Prostate gland (tissue), 2 donors: Measurements from ENCODE around the gene MOK. TPM values are rescaled to one million over a fixed set of nuclear protein-coding genes. Genes with fewer than 3 reads are reported as not detected.

Source experiments
- DNase-seq: peaks from one replicate; pipeline ENCODE4 v3.0.0-alpha.2; 2019; ENCODE audit warnings: low spot score
- H3K27ac ChIP-seq, 2 donors: fragments of 200-600 bp; sonication (generic); 2 replicates each; pipeline ENCODE4 v1.5.1; 2017 to 2019
- H3K27me3 ChIP-seq: fragments of 200-600 bp; sonication (generic); replicated peaks from 2 replicates; pipeline ENCODE4 v1.5.1; 2019; ENCODE audit not compliant: insufficient read depth
- H3K36me3 ChIP-seq, 2 donors: fragments of 200-600 bp; sonication (generic); 1 replicate in 1 of 2; 2 replicates in 1 of 2; pipeline versions ENCODE4 v1.5.1 to v1.8.1; 2017 to 2019
- H3K4me1 ChIP-seq: fragments of 200-600 bp; sonication (generic); replicated peaks from 2 replicates; pipeline ENCODE4 v1.5.1; 2019
- H3K4me3 ChIP-seq, 2 donors: fragments of 200-600 bp; sonication (generic); 2 replicates each; pipeline ENCODE4 v1.5.1; 2017 to 2019
- H3K9me3 ChIP-seq: fragments of 200-600 bp; sonication (generic); 2 replicates; pipeline ENCODE4 v1.5.1; 2017
- POLR2A ChIP-seq: fragments of 450-650 bp; IDR thresholded peaks from one replicate; pipeline ENCODE4 v1.6.1; 2016; ENCODE audit warnings: antibody characterized with exemption, mild to moderate bottlenecking
- POLR2AphosphoS5 ChIP-seq: sonication (generic); formaldehyde crosslinking; IDR thresholded peaks from one replicate; pipeline ENCODE4 v1.6.1; 2017; ENCODE audit warnings: antibody characterized with exemption
- WGBS: methylation state at CpG from one replicate; pipeline ENCODE4 v1.1.5; 2018; 5-methylcytosine and 5-hydroxymethylcytosine counted together
- intact Hi-C: fragments of 100-400 bp; cut with DNase I; formaldehyde crosslinking; loops from one replicate; pipeline ENCODE4 v1.14.2; 2022
- total RNA-seq, 2 donors: library from RNA; depleted of rRNA; stranded (reverse); fragments of >200 nt; gene quantifications; one replicate each; pipeline ENCODE4 v1.1.0, GENCODE V29; 2016
- TF ChIP-seq, protein P1 (sequence below), 4 experiments: fragments of 200-600 bp in 2 of 4; fragments of 450-650 bp in 2 of 4; sonication (generic) in 2 of 4; IDR thresholded peaks; 1 replicate in 3 of 4; 2 replicates in 1 of 4; pipeline ENCODE4 v1.5.1; 2016 to 2019; ENCODE audit warnings: antibody characterized with exemption in 4 of 4, mild to moderate bottlenecking in 2 of 4, moderate library complexity in 2 of 4

Gene MOK
- total RNA-seq, 2 donors from 2014 or later: 17.8 to 95.5 TPM

DNA sequence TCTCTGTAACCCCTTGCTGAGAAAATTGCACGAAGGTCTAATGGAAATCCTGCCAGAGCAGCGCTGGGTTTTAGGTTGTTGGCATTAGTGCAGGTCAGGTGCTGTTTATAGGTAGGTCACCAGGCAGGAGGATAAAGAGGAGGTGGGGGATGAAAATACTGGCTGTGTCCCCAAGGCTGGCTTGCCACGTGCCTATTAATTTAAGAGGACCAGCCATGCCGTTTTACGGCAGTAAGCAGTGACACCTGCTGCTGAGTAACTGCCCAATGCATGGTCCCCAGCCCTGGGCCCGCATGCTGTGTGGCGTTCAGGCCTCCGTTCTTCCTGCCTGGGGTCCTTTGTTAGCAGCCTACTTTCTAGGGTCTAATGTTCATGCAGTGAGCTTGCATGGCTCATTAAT lies 98.0 kb downstream of the MOK start:
- H3K4me3 ChIP-seq: no peak overlapping the region
- intact Hi-C loops: no loop called here
- TF ChIP-seq, protein P1, sequence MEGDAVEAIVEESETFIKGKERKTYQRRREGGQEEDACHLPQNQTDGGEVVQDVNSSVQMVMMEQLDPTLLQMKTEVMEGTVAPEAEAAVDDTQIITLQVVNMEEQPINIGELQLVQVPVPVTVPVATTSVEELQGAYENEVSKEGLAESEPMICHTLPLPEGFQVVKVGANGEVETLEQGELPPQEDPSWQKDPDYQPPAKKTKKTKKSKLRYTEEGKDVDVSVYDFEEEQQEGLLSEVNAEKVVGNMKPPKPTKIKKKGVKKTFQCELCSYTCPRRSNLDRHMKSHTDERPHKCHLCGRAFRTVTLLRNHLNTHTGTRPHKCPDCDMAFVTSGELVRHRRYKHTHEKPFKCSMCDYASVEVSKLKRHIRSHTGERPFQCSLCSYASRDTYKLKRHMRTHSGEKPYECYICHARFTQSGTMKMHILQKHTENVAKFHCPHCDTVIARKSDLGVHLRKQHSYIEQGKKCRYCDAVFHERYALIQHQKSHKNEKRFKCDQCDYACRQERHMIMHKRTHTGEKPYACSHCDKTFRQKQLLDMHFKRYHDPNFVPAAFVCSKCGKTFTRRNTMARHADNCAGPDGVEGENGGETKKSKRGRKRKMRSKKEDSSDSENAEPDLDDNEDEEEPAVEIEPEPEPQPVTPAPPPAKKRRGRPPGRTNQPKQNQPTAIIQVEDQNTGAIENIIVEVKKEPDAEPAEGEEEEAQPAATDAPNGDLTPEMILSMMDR (IDR thresholded peaks at IDR 0.05): no peak
- no peak for TF ChIP-seq POLR2A
- no peak for TF ChIP-seq POLR2AphosphoS5
- WGBS: 75% methylated on average over 8 of the region's 8 CpGs
- H3K27ac ChIP-seq: no peak overlapping the region
- H3K9me3 ChIP-seq: no peaks in the 10 kb centered on the region
- no peaks in the 10 kb centered on the region for H3K36me3 ChIP-seq
- no peak for DNase-seq
- no peaks in the 10 kb centered on the region for H3K27me3 ChIP-seq
- H3K4me1 ChIP-seq: no peaks in the 10 kb centered on the region

DNA sequence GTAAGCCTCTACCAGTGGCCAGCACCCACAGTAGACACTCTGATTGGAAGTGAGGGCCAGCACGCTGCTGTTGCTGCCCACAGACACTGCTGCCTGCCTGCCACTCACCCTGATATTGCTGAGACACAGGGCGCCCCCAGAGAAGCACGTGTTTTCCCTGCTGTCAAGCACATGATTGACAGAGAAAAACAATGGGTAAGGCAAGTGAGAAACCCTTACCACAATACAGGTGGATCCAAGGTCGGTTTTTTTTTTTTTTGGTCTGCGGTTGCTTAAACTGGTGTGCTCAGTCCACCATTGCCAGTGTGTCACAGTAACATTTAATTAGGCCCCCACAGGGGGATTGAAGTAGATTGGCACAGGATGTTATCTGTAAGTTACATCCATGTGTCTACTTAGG lies 99.4 kb downstream of the MOK start:
- H3K36me3 ChIP-seq: no peaks in the 10 kb centered on the region

DNA sequence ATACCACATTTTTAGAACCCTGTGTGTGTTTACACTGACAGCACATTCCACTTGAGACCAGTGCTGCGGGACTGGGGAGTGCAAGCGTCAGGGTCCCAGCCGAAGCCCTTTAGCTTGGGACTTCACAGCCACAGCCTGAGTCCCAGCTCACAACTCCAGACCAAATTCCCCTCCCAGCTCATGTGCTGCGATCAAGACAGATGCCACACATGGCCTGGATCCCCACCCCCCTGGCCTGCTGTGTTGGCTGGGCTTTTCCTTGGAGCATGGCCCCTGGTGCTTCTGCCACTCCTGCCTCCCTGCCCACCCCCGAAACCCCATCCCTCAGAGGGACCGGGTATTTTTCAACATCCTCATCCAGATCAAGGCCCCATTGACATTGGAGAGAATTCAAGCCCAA lies 101.6 kb downstream of the MOK start:
- TF ChIP-seq POLR2A (no peak), POLR2AphosphoS5 (no peak)
- TF ChIP-seq, protein P1 (IDR thresholded peaks at IDR 0.05): no peak
- Histone ChIP-seq H3K4me3 (no peak overlapping the region), H3K4me1 (no peaks in the 10 kb centered on the region), H3K9me3 (no peaks in the 10 kb centered on the region), H3K27ac (no peak overlapping the region), H3K27me3 (no peaks in the 10 kb centered on the region), H3K36me3 (no peaks in the 10 kb centered on the region)
- intact Hi-C loops: no loop called here
- DNase-seq: no peak
- WGBS: 86% methylated on average over 6 of the region's 6 CpGs

More for the DNA sequence above, 99.4 kb downstream of the MOK start:
- no peaks in the 10 kb centered on the region for H3K9me3 ChIP-seq
- H3K4me1 ChIP-seq: no peaks in the 10 kb centered on the region
- TF ChIP-seq POLR2A: no peak
- TF ChIP-seq, protein P1 (IDR thresholded peaks at IDR 0.05): no peak
- no peak for TF ChIP-seq POLR2AphosphoS5
- WGBS: 92% methylated on average over 5 of the region's 5 CpGs
- no peak for DNase-seq
- intact Hi-C loops: no loop called here
- H3K4me3 ChIP-seq: no peak overlapping the region
- no peaks in the 10 kb centered on the region for H3K27me3 ChIP-seq
- no peak overlapping the region for H3K27ac ChIP-seq

DNA sequence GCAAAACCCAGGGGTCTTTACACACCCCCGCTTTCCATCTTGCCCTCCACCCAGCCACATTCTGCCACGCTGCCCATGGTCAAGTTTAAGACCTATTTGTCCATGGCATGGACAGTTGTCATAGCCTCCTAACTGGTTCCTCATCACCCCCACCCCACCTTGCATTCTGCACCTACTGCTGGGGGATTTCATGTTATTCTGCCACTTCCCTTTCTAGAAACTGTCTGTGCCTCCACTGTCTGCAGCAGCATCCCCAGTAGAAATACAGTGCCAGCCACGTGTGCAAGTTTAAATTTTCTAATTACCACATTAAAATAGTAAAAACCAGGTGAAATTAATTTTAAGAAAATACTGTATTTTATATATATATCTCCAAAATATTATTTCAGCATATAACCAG lies 102.0 kb downstream of the MOK start:
- intact Hi-C loops: no loop called here
- WGBS: 89% methylated on average over 3 of the region's 3 CpGs
- H3K27me3 ChIP-seq: no peaks in the 10 kb centered on the region
- H3K4me3 ChIP-seq: no peak overlapping the region
- TF ChIP-seq, protein P1 (IDR thresholded peaks at IDR 0.05): no peak
- TF ChIP-seq POLR2AphosphoS5 (no peak), POLR2A (no peak)
- H3K27ac ChIP-seq: no peak overlapping the region
- no peak for DNase-seq
- H3K4me1 ChIP-seq: no peaks in the 10 kb centered on the region
- H3K9me3 ChIP-seq: no peaks in the 10 kb centered on the region
- H3K36me3 ChIP-seq: no peaks in the 10 kb centered on the region

DNA sequence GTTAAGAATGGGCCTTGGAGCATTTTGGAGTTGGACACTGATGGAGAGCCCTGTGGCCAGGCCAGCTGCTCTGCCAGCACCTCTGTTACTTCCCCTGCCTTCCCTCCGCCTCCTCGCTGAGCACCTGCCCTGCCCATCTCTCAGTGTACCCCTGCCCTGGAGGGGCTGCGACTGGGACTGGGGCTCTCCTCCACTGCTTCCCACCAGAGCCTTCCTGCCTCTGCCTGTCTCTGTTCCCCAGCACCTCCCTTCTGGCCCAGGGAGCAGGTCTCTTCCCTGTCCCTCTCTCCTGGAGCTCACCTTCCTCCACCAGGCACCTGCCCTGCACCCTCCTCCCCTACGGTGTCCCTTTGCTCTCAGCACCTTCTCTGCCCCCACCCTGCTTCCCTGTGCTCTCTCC lies 103.2 kb downstream of the MOK start:
- Histone ChIP-seq H3K27ac (no peak overlapping the region), H3K4me1 (no peaks in the 10 kb centered on the region), H3K36me3 (no peaks in the 10 kb centered on the region), H3K9me3 (no peaks in the 10 kb centered on the region), H3K27me3 (no peaks in the 10 kb centered on the region), H3K4me3 (no peak overlapping the region)
- TF ChIP-seq, protein P1 (IDR thresholded peaks at IDR 0.05): no peak
- TF ChIP-seq POLR2A (no peak), POLR2AphosphoS5 (no peak)
- DNase-seq: no peak
- WGBS: 78% methylated on average over 4 of the region's 4 CpGs
- intact Hi-C loops: no loop called here
